Activated T-helper 1 cell treated with anti-CD3 and anti-CD28 coated beads, Interleukin-12 subunit alpha, Interleukin-12 subunit beta, Interleukin-2, Interleukin-4 antibody, amounts not matched to agents 30 ng/mL and 10 ng/mL and 1 ng/mL, durations not matched to agents 14 hours and 24 hours and 36 hours (primary cell): Measurements from ENCODE around the gene SHANK1. TPM values are rescaled to one million over a fixed set of nuclear protein-coding genes. Genes with fewer than 3 reads are reported as not detected.

Experiments
- DNase-seq: peaks from one replicate; pipeline ENCODE4 v3.0.0; 2021; ENCODE audit warnings: low spot score
- H3K27ac Mint-ChIP-seq: one replicate; pipeline ENCODE4 v1.8.0; 2021; ENCODE audit warnings: mild to moderate bottlenecking, mixed read lengths
- H3K27me3 Mint-ChIP-seq: one replicate; pipeline ENCODE4 v1.8.0; 2022; ENCODE audit warnings: mild to moderate bottlenecking, moderate library complexity, mixed read lengths; ENCODE audit not compliant: insufficient read depth
- H3K36me3 Mint-ChIP-seq: one replicate; pipeline ENCODE4 v1.8.0; 2021; ENCODE audit warnings: low read depth, mixed read lengths
- H3K4me1 Mint-ChIP-seq: one replicate; pipeline ENCODE4 v1.8.0; 2021; ENCODE audit warnings: low read depth, mixed read lengths
- H3K4me3 Mint-ChIP-seq: one replicate; pipeline ENCODE4 v1.8.0; 2021; ENCODE audit warnings: mild to moderate bottlenecking, moderate library complexity, mixed read lengths
- H3K9me3 Mint-ChIP-seq: one replicate; pipeline ENCODE4 v1.8.0; 2021; ENCODE audit warnings: mixed read lengths
- intact Hi-C: fragments of 100-400 bp; cut with micrococcal nuclease; formaldehyde crosslinking; loops from one replicate; pipeline ENCODE4 v1.15.1; 2024
- total RNA-seq: library from RNA; stranded (reverse); gene quantifications from 2 replicates; pipeline ENCODE4 v1.2.3, GENCODE V29; 2022

Gene SHANK1
- total RNA-seq, 1 donor from 2014 or later, result not detected

DNA sequence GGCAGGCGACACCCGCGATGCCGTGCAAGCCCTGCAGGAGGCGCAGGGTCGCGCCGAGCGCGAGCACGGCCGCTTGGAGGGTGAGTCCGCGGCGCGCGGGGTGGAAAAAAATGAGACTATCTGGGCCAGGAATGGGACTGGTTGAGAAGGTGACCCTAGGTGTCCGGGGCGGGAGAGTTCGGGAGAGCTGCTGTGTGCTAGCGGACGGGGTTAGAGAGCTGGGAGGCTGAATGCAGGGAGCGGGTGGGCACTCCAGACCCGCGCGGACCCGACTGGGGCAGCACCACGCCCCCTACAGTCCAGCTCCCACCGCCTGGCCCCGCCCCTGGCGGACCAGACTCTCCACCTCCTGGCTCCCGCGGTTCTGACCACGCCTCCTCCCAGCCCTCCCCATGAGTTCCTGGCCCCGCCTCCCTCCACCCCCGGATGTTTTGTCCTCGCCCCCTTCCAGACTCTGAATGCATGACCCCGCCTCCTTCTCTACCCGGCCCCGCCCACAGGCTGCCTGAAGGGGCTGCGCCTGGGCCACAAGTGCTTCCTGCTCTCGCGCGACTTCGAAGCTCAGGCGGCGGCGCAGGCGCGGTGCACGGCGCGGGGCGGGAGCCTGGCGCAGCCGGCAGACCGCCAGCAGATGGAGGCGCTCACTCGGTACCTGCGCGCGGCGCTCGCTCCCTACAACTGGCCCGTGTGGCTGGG lies 5.1 kb upstream of the SHANK1 start:
- Mint-ChIP-seq H3K27ac (peak overlapping the region; percentile 78), H3K36me3 (no peaks in the 10 kb centered on the region), H3K4me3 (peak overlapping the region; percentile 85), H3K4me1 (no peaks in the 10 kb centered on the region), H3K27me3 (peaks cover 38% of the 10 kb centered on the region), H3K9me3 (no peaks in the 10 kb centered on the region)
- DNase-seq, result peak; percentile 97
- intact Hi-C loops, result loop anchor here (1.0 to 5.0 kb wide), 8 partner anchors 59 to 395 kb away; partner anchors contain the start of genes CTU1, JOSD2, KCNC3 and POLD1

DNA sequence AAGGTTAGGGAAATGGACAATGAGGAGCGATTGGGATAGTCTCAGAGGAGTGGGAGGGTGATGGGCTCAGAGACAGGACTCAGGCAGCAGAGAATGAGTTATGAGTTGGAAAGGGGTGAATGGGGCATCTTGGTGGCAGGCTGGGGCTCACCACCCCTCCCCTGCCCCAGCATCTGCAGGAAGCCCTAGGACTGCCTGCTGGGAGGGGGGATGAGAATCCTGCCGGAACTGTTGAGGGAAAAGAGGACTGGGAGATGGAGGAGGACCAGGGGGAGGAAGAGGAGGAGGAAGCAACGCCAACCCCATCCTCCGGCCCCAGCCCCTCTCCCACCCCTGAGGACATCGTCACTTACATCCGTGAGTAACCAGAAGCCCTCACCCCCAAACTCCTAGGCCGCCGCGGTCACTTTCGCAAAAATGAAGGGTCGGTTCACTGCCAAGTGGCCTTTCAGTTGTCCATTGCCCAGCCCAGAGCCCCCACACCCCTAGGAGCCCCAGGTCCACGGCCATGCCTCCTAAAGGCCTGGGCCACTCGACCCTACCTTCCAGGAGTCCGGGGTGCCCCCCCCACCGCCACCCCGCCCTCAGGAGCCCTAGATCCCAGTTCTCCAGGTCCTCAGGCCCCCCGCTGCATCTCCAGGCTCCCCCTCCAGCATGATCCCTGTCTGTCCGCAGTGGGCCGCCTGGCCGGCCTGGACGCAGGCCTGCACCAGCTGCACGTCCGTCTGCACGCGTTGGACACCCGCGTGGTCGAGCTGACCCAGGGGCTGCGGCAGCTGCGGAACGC lies 4.3 kb upstream of the SHANK1 start:
- Mint-ChIP-seq H3K27me3 (peaks cover 38% of the 10 kb centered on the region), H3K27ac (no peak overlapping the region), H3K36me3 (no peaks in the 10 kb centered on the region), H3K4me3 (peak overlapping the region; percentile 85), H3K9me3 (no peaks in the 10 kb centered on the region), H3K4me1 (no peaks in the 10 kb centered on the region)
- no peak for DNase-seq
- intact Hi-C loops, result loop anchor here (1.0 to 2.0 kb wide), 4 partner anchors 59 to 339 kb away; partner anchors contain the start of gene POLD1

DNA sequence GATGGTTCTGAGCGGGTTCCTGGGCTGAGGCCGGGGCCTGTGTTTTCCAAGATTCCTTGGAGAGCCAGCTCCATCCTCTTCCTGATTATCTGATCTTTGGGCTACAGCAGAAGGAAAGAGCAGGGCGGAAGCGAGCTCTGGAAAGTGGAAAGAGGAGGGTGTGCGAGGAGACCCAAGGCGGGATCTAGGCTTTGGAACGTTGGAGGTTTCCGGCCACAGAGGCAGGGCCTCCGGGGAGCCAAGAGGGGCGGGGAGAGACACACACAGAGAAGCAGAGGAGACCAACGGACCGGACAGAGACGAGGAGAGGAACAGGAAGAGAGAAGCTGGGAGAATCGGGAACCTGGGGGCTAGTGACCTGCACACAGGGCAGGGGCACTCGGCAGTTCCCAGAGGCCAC lies 3.5 kb upstream of the SHANK1 start, which contains the start of gene CLEC11A:
TSS of gene CLEC11A (plus strand) at position 296 of the 400 bp plus-strand sequence. CDS start 162 bp downstream, outside the sequence.
- no peaks in the 10 kb centered on the region for H3K36me3 Mint-ChIP-seq
- intact Hi-C loops, result no loop called here
- peaks cover 37% of the 10 kb centered on the region for H3K27me3 Mint-ChIP-seq
- DNase-seq, result no peak
- H3K4me3 Mint-ChIP-seq, result peak within 1 kb of the TSS; percentile 85
- H3K4me1 Mint-ChIP-seq, result no peaks in the 10 kb centered on the region
- no peaks in the 10 kb centered on the region for H3K9me3 Mint-ChIP-seq
- H3K27ac Mint-ChIP-seq, result no peak within 1 kb of the TSS

GRCh38 chr19:50722201-50723013 lies 2.8 kb upstream of the SHANK1 start:
- H3K4me1 Mint-ChIP-seq, result no peaks in the 10 kb centered on the region
- no peaks in the 10 kb centered on the region for H3K9me3 Mint-ChIP-seq
- H3K27ac Mint-ChIP-seq, result no peak overlapping the region
- no peaks in the 10 kb centered on the region for H3K36me3 Mint-ChIP-seq
- no peak for DNase-seq
- peaks cover 43% of the 10 kb centered on the region for H3K27me3 Mint-ChIP-seq
- no peak overlapping the region for H3K4me3 Mint-ChIP-seq
- intact Hi-C loops, result no loop called here

- no peaks in the 10 kb centered on the region for H3K4me1 Mint-ChIP-seq
- intact Hi-C loops, result no loop called here
- H3K27ac Mint-ChIP-seq, result no peak overlapping the region
- H3K9me3 Mint-ChIP-seq, result no peaks in the 10 kb centered on the region
- no peak for DNase-seq
- H3K36me3 Mint-ChIP-seq, result no peaks in the 10 kb centered on the region
- H3K27me3 Mint-ChIP-seq, result peaks cover 47% of the 10 kb centered on the region
- H3K4me3 Mint-ChIP-seq, result no peak overlapping the region
These were observed 2.0 kb upstream of the SHANK1 start for GRCh38 chr19:50721441-50722137.

- no peaks in the 10 kb centered on the region for H3K9me3 Mint-ChIP-seq
- H3K36me3 Mint-ChIP-seq, result no peaks in the 10 kb centered on the region
- H3K4me3 Mint-ChIP-seq, result no peak overlapping the region
- peaks cover 50% of the 10 kb centered on the region for H3K27me3 Mint-ChIP-seq
- no peak overlapping the region for H3K27ac Mint-ChIP-seq
- H3K4me1 Mint-ChIP-seq, result no peaks in the 10 kb centered on the region
- no peak for DNase-seq
- intact Hi-C loops, result no loop called here
These were observed 1.3 kb upstream of the SHANK1 start for GRCh38 chr19:50720921-50721381.

DNA sequence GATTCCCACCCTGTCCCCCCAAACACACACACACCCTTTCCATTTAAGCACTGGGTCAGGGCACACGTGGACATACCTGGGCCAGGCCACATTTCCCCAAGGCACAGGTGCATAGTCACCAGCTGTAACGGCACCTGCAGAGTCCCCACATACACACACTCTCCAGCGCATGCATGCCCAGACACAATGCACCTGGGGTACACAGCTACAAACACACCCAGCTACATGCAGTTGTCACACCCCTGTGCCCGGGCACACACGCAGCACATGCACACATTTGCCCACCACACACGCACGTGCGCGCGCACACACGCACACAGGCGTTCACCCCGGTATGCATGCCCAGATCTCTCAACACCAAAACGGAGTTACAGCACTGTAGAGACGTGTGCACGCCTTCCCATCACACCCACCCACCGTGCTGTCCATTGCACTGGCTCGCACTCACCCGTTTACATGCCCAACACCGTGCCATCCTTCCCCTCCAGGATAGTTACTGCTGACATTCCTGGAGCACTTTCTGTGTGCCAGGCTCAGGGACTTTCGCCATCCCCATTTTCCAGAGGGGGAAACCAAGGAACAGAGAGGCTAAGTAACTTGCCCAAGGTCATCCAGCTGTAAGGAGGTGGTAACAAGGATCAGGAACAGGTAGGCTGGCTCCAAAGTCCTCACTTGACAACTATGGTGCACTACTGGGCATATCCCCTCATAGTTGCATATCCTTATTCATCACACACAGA lies 749 bp upstream of the SHANK1 start:
- no peaks in the 10 kb centered on the region for H3K4me1 Mint-ChIP-seq
- intact Hi-C loops, result no loop called here
- DNase-seq, result no peak
- H3K27me3 Mint-ChIP-seq, result peaks cover 54% of the 10 kb centered on the region
- H3K36me3 Mint-ChIP-seq, result no peaks in the 10 kb centered on the region
- no peaks in the 10 kb centered on the region for H3K9me3 Mint-ChIP-seq
- H3K4me3 Mint-ChIP-seq, result no peak overlapping the region
- H3K27ac Mint-ChIP-seq, result peak overlapping the region; percentile 35

GRCh38 chr19:50719119-50719435 lies 525 bp downstream of the SHANK1 start:
- no peak overlapping the region for H3K4me3 Mint-ChIP-seq
- no peaks in the 10 kb centered on the region for H3K36me3 Mint-ChIP-seq
- H3K27me3 Mint-ChIP-seq, result peaks cover 57% of the 10 kb centered on the region
- no peak overlapping the region for H3K27ac Mint-ChIP-seq
- no peaks in the 10 kb centered on the region for H3K4me1 Mint-ChIP-seq
- H3K9me3 Mint-ChIP-seq, result no peaks in the 10 kb centered on the region
- intact Hi-C loops, result loop anchor here (5.0 kb wide), 1 partner anchor 558 kb away; no protein-coding TSS in a partner anchor
- no peak for DNase-seq

DNA sequence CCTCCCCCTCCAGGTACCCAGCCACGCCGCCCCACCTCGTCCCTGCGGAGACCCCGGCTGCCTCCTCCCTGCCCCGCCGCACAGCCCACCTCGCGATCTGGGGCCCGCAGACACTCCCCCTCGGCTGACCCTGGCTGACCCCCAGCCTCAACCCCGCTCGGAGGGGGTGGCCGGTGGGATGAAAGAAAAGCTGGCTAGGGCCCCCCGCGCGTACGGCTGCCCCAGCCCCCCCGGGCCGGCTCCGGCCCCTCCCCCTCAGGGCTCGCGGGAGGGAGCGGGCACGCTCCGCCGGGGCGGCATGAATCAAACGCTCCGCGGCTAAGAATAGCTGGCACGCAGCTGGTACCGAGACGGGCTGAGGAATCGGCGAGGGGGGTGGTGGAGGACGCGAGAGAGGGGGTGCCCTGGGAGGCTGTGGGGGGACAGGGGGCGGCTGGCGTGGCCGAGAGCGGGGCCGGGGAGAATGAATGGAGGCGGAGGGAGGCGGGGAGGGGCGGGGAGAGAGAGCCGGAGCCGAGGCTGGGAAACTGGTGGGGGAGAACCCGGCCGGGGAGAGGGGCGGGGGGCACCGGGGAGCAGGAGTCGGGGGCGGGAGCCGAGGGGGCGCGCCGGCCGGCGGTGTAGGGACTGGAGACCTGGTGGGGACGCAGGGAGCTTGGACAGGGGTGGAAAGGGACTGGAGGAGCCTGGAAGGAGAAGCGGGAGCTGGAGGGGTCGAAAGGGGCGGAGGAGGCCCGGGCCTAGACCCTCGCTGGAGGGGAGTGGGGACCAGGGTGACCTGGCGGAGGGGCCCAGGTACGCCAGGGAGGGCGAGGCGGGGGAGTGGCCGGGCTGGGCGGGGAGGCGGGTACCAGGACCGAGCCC lies 1.1 kb downstream of the SHANK1 start:
- H3K27ac Mint-ChIP-seq, result no peak overlapping the region
- no peaks in the 10 kb centered on the region for H3K9me3 Mint-ChIP-seq
- peaks cover 55% of the 10 kb centered on the region for H3K27me3 Mint-ChIP-seq
- intact Hi-C loops, result loop anchor here (5.0 kb wide), 1 partner anchor 559 kb away; no protein-coding TSS in a partner anchor
- no peaks in the 10 kb centered on the region for H3K4me1 Mint-ChIP-seq
- DNase-seq, result no peak
- H3K36me3 Mint-ChIP-seq, result no peaks in the 10 kb centered on the region
- H3K4me3 Mint-ChIP-seq, result no peak overlapping the region

DNA sequence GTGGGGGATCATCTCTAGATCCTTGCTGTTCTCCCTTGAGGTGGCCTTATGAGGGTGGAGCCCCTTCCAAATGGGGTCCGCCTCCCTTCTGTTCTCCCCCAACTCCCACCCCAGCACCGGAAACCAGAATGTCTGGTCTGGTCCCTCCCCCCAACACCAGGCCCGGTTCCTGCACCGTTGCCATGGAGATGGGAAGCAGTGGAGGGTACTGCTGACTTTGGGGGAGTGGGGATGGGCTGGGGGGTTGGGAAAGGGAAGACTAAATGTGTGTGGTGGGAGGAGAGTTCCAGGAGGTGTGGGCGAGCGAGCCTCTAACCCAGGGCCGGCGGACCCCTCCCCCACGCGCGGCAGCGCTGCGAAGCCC lies 1.7 kb downstream of the SHANK1 start:
- H3K9me3 Mint-ChIP-seq, result no peaks in the 10 kb centered on the region
- intact Hi-C loops, result loop anchor here (5.0 kb wide), 1 partner anchor 559 kb away; no protein-coding TSS in a partner anchor
- H3K4me1 Mint-ChIP-seq, result peaks cover 3% of the 10 kb centered on the region
- H3K4me3 Mint-ChIP-seq, result no peak overlapping the region
- no peak for DNase-seq
- H3K36me3 Mint-ChIP-seq, result no peaks in the 10 kb centered on the region
- H3K27me3 Mint-ChIP-seq, result peaks cover 55% of the 10 kb centered on the region
- no peak overlapping the region for H3K27ac Mint-ChIP-seq
